ENCODE measurements around the gene FAM3B. TPM values are rescaled to one million over a fixed set of nuclear protein-coding genes. Genes with fewer than 3 reads are reported as not detected.

FAM3B gene
- total RNA-seq, 1 donor from 2014 or later = 4.8 TPM

GRCh38 chr21:41368735-41369104 lies 52.1 kb downstream of the FAM3B start:
- peaks cover 11% of the 10 kb centered on the region for H3K4me1 ChIP-seq
- H3K4me3 ChIP-seq = peak overlapping the region; percentile 53
- H3K36me3 ChIP-seq = peaks cover 6% of the 10 kb centered on the region
- no peak for TF ChIP-seq CTCF (IDR thresholded peaks at IDR 0.05)
- no peaks in the 10 kb centered on the region for H3K27me3 ChIP-seq (ENCODE audit: low read depth)
- H3K9me3 ChIP-seq = no peaks in the 10 kb centered on the region
- DNase-seq (no peak), ATAC-seq (no peak)
- peak overlapping the region; percentile 56 for H3K27ac ChIP-seq
- intact Hi-C loops (cut with DNase I) = no loop called here

- H3K4me1 ChIP-seq = peaks cover 11% of the 10 kb centered on the region
- no peaks in the 10 kb centered on the region for H3K9me3 ChIP-seq
- peak overlapping the region; percentile 53 for H3K4me3 ChIP-seq
- H3K27me3 ChIP-seq (ENCODE audit: low read depth) = no peaks in the 10 kb centered on the region
- peaks cover 6% of the 10 kb centered on the region for H3K36me3 ChIP-seq
- H3K27ac ChIP-seq = peak overlapping the region; percentile 56
- DNase-seq = peak; percentile 60
- no peak for TF ChIP-seq CTCF (IDR thresholded peaks at IDR 0.05)
- intact Hi-C loops (cut with DNase I) = no loop called here
- ATAC-seq = peak; percentile 5 to 46
Measured at GRCh38 chr21:41369105-41369919, 52.7 kb downstream of the FAM3B start.

DNA sequence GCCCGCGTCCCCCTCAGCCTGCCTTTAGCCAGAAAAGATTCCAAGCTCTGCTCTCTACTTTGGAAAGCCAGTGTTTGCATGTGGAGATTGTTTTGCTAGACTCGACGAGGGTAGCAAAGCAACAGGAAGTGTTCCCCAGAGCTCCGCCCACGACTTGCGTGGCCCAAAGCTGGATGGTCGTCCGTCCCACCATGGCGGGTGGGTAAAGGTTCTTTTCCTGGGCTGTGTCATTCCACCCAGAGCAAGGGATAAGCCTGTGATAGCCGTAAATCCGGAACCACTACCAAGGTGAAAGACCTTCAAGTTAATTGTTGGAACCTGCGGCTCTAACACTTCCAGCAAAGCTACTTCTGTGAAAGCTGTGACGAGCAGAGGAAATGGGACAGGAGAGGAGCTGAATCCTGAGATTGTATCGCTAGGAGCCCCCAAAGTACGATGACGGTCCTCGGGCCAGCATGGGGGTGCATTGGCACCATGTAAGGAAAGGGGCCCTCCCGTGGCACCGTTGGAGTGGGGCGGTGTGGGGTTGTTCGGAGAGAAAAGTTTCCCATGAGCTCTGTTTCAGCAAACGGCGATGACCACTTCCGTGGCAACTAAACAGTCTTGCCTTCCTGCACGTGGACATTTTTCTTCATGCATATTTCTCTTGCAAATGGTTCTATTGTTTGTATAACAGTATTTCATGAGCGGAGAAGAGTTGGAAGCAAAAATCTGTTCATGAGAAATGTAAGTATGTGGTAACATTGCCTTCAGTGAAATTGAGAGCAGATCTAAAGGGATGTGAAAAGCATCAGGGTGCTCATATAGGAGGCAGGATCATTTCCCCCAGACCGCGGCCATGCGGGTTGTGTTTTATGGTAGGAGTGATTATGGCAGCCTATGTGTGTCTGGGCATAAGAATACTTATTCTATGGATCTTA lies 53.6 kb downstream of the FAM3B start:
- H3K4me3 ChIP-seq = peak overlapping the region; percentile 53

GRCh38 chr21:41370840-41371684 lies 54.5 kb downstream of the FAM3B start:
- Histone ChIP-seq H3K4me3 (no peak overlapping the region), H3K27me3 (ENCODE audit: low read depth) (no peaks in the 10 kb centered on the region), H3K36me3 (peaks cover 6% of the 10 kb centered on the region), H3K9me3 (no peaks in the 10 kb centered on the region), H3K27ac (no peak overlapping the region), H3K4me1 (peaks cover 11% of the 10 kb centered on the region)
- intact Hi-C loops (cut with DNase I) = no loop called here
- ATAC-seq = no peak
- no peak for TF ChIP-seq CTCF (IDR thresholded peaks at IDR 0.05)
- no peak for DNase-seq

More for the DNA sequence above, 53.6 kb downstream of the FAM3B start:
- DNase-seq (no peak), ATAC-seq (peak in 1 of 2 donors; percentile 23)
- H3K27ac ChIP-seq = peak overlapping the region; percentile 56
- H3K36me3 ChIP-seq = peaks cover 6% of the 10 kb centered on the region
- intact Hi-C loops (cut with DNase I) = no loop called here
- TF ChIP-seq CTCF (IDR thresholded peaks at IDR 0.05) = no peak
- no peaks in the 10 kb centered on the region for H3K9me3 ChIP-seq
- no peaks in the 10 kb centered on the region for H3K27me3 ChIP-seq (ENCODE audit: low read depth)
- peaks cover 11% of the 10 kb centered on the region for H3K4me1 ChIP-seq

DNA sequence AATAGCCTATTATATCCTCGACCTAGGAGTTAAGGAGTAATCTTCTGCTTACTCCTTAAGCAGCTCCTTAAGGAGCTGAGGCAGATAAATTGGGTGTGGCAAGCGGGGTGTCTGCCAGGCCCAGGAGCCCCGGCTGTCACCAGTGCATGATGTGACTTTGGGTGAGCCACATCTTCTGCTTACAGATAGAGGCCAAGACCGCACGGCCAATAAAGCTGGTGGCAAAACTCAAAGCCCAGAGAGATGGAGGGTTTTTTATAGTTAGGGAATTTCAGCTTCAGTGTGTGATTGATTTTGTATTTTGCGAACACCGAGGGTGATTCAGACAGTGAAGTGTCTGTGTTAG lies 55.1 kb downstream of the FAM3B start:
- Histone ChIP-seq H3K9me3 (no peaks in the 10 kb centered on the region), H3K36me3 (peaks cover 12% of the 10 kb centered on the region), H3K4me3 (no peak overlapping the region), H3K27ac (no peak overlapping the region), H3K4me1 (peaks cover 11% of the 10 kb centered on the region), H3K27me3 (ENCODE audit: low read depth) (no peaks in the 10 kb centered on the region)
- no peak for ATAC-seq
- intact Hi-C loops (cut with DNase I) = no loop called here
- TF ChIP-seq CTCF (IDR thresholded peaks at IDR 0.05) = no peak
- no peak for DNase-seq
